HCT116 (cell line): Measurements from ENCODE around the gene GPR31. TPM values are rescaled to one million over a fixed set of nuclear protein-coding genes. Genes with fewer than 3 reads are reported as not detected.

Experiments
- ATAC-seq: fragments of 200-7000 bp; cut with Tn5 transposase; 2 replicates; pipeline ENCODE4 v1.9.1; 2020; ENCODE audit warnings: mild to moderate bottlenecking, moderate library complexity
- BruUV-seq: library from RNA; stranded (reverse); fragments of 400-500 nt; replicated peaks from 2 replicates; lab custom pipeline; 2021; lab: Mats Ljungman, UMichigan
- CTCF ChIA-PET: fragments of 300-600 bp; sonication (Branson Sonifier 250); formaldehyde crosslinking; loops from one replicate; lab custom pipeline; 2021; ENCODE audit warnings: antibody characterized with exemption; lab: Charles Lee
- POLR2A ChIA-PET: fragments of 300-600, 350-600 bp; sonication (Branson Sonifier 250); formaldehyde crosslinking; loops from one replicate; lab custom pipeline; 2021; ENCODE audit warnings: antibody characterized with exemption; lab: Charles Lee
- RAD21 ChIA-PET, 2 experiments: fragments of 300-600 bp; sonication (Branson Sonifier 250); formaldehyde crosslinking; loops; one replicate each; lab custom pipeline; 2023; ENCODE audit warnings: low total read pairs in 2 of 2; ENCODE audit not compliant: uncharacterized antibody in 2 of 2, unreplicated experiment in 2 of 2, low non-redundant PET in 1 of 2; lab: Charles Lee
- DNase-seq: peaks from one replicate; pipeline ENCODE4 v3.0.0-alpha.2; 2010; ENCODE audit warnings: low read depth, low spot score
- H2AFZ ChIP-seq: fragments of 200-600 bp; shearing (Covaris generic), sonication (generic); 2 replicates; pipeline ENCODE4 v1.6.1; 2017; ENCODE audit warnings: low read depth, mixed run types, mixed read lengths, antibody characterized with exemption, low read length; ENCODE audit not compliant: poor library complexity, severe bottlenecking
- H3K27ac ChIP-seq: 2 replicates; pipeline ENCODE4 v1.5.1; 2012; ENCODE audit warnings: low read depth, low read length
- H3K27me3 ChIP-seq: fragments of 200-600 bp; sonication (generic); 2 replicates; pipeline ENCODE4 v1.6.1; 2016; ENCODE audit warnings: mixed run types, low read length, mixed read lengths; ENCODE audit not compliant: insufficient read depth
- H3K36me3 ChIP-seq, 2 experiments: fragments of 200-500 bp in 1 of 2; fragments of 200-600 bp in 1 of 2; sonication (Bioruptor generic) in 1 of 2; sonication (generic) in 1 of 2; 2 replicates each; pipeline versions ENCODE4 v1.5.1 to v1.6.1; 2014 to 2016; ENCODE audit warnings: low read length in 2 of 2, inconsistent platforms in 1 of 2, mixed read lengths in 1 of 2, mixed run types in 1 of 2; ENCODE audit not compliant: insufficient read depth in 2 of 2, control insufficient read depth in 1 of 2
- H3K4me1 ChIP-seq, 2 experiments: fragments of 200-600 bp in 1 of 2; sonication (generic) in 1 of 2; 2 replicates each; pipeline versions ENCODE4 v1.5.1 to v1.6.1; 2012 to 2017; ENCODE audit warnings: low read length in 2 of 2, inconsistent platforms in 1 of 2, mild to moderate bottlenecking in 1 of 2, mixed read lengths in 1 of 2, mixed run types in 1 of 2, moderate library complexity in 1 of 2; ENCODE audit not compliant: insufficient read depth in 2 of 2, control insufficient read depth in 1 of 2
- H3K4me2 ChIP-seq: fragments of 200-600 bp; sonication (generic); 2 replicates; pipeline ENCODE4 v1.6.1; 2017; ENCODE audit warnings: mixed run types, low read length, mixed read lengths
- H3K4me3 ChIP-seq, 2 experiments: fragments of 200-600 bp in 1 of 2; sonication (generic) in 1 of 2; replicated peaks in 1 of 2; 2 replicates each; pipeline ENCODE4 v1.5.1; 2011 to 2016; ENCODE audit warnings: low read length in 2 of 2, control low read depth in 1 of 2, low read depth in 1 of 2, mild to moderate bottlenecking in 1 of 2, mixed read lengths in 1 of 2, mixed run types in 1 of 2
- H3K79me2 ChIP-seq: fragments of 200-600 bp; sonication (generic); 2 replicates; pipeline ENCODE4 v1.6.1; 2017; ENCODE audit warnings: mild to moderate bottlenecking, mixed run types, low read length, moderate library complexity, mixed read lengths; ENCODE audit not compliant: insufficient read depth
- H3K9ac ChIP-seq: fragments of 200-600 bp; sonication (generic); 2 replicates; pipeline ENCODE4 v1.6.1; 2016; ENCODE audit warnings: low read length, mixed read lengths
- H3K9me2 ChIP-seq: fragments of 200-600 bp; sonication (generic), shearing (Covaris generic); 2 replicates; pipeline ENCODE4 v1.6.1; 2017; ENCODE audit warnings: mixed run types, mild to moderate bottlenecking, moderate library complexity; ENCODE audit not compliant: insufficient read depth
- H3K9me3 ChIP-seq, 2 experiments: fragments of 200-500 bp in 1 of 2; fragments of 200-600 bp in 1 of 2; sonication (Bioruptor generic) in 1 of 2; sonication (generic) in 1 of 2; 2 replicates each; pipeline ENCODE4 v1.6.1; 2014 to 2017; ENCODE audit warnings: low read length in 2 of 2, mixed read lengths in 2 of 2, inconsistent platforms in 1 of 2, low read depth in 1 of 2, mild to moderate bottlenecking in 1 of 2, mixed run types in 1 of 2, moderate library complexity in 1 of 2; ENCODE audit not compliant: control insufficient read depth in 1 of 2, insufficient read depth in 1 of 2
- H4K20me1 ChIP-seq: fragments of 200-600 bp; sonication (generic), shearing (Covaris generic); 2 replicates; pipeline ENCODE4 v1.6.1; 2017; ENCODE audit warnings: mixed run types, mild to moderate bottlenecking, moderate library complexity; ENCODE audit not compliant: insufficient read depth
- ATF3 ChIP-seq: IDR thresholded peaks from 2 replicates; pipeline ENCODE4 v1.6.1; 2012
- CEBPB ChIP-seq: IDR thresholded peaks from 2 replicates; pipeline ENCODE4 v1.6.1; 2012; ENCODE audit warnings: low read depth
- EGR1 ChIP-seq: IDR thresholded peaks from 2 replicates; pipeline ENCODE4 v1.6.1; 2012; ENCODE audit warnings: low read depth
- ELF1 ChIP-seq: IDR thresholded peaks from 2 replicates; pipeline ENCODE4 v1.6.1; 2012; ENCODE audit warnings: low read depth, borderline replicate concordance
- EZH2 ChIP-seq: fragments of 200-600 bp; sonication (generic); IDR thresholded peaks from 2 replicates; pipeline ENCODE4 v1.6.1; 2017; ENCODE audit warnings: antibody characterized with exemption, mixed run types
- EZH2phosphoT487 ChIP-seq: fragments of 200-600 bp; IDR thresholded peaks from 2 replicates; pipeline ENCODE4 v1.6.1; 2018; ENCODE audit warnings: antibody characterized with exemption, borderline replicate concordance
- FOSL1 ChIP-seq: IDR thresholded peaks from 2 replicates; pipeline ENCODE4 v1.6.1; 2012; ENCODE audit warnings: low read depth
- JUND ChIP-seq: IDR thresholded peaks from 2 replicates; pipeline ENCODE4 v1.6.1; 2012
- POLR2AphosphoS5 ChIP-seq: IDR thresholded peaks from 2 replicates; pipeline ENCODE4 v1.6.1; 2011; ENCODE audit warnings: mild to moderate bottlenecking, low read depth, low read length, moderate library complexity
- RAD21 ChIP-seq: IDR thresholded peaks from 2 replicates; pipeline ENCODE4 v1.6.1; 2012; ENCODE audit warnings: low read depth, mild to moderate bottlenecking
- SIN3A ChIP-seq: IDR thresholded peaks from 2 replicates; pipeline ENCODE4 v1.6.1; 2012; ENCODE audit warnings: low read depth
- SRF ChIP-seq: IDR thresholded peaks from 2 replicates; pipeline ENCODE4 v1.6.1; 2012; ENCODE audit warnings: low read depth
- TCF7L2 ChIP-seq: IDR thresholded peaks from 2 replicates; pipeline ENCODE4 v1.7.0; 2011; ENCODE audit warnings: borderline replicate concordance, inconsistent platforms; ENCODE audit not compliant: insufficient read depth, insufficient read length; ENCODE audit errors: extremely low read depth
- YY1 ChIP-seq: IDR thresholded peaks from 2 replicates; pipeline ENCODE4 v1.6.1; 2011; ENCODE audit warnings: low read length, low read depth, moderate library complexity, mild to moderate bottlenecking; ENCODE audit not compliant: insufficient replicate concordance; ENCODE audit errors: extremely low read depth
- ZNF274 ChIP-seq: fragments of 200-500 bp; sonication (Bioruptor generic); IDR thresholded peaks from 2 replicates; pipeline ENCODE4 v1.6.1; 2014; ENCODE audit warnings: mild to moderate bottlenecking, low read depth, low read length, inconsistent platforms
- intact Hi-C: fragments of 100-400 bp; cut with micrococcal nuclease; formaldehyde crosslinking; loops from 2 replicates; pipeline ENCODE4 v1.10.0; 2022
- total RNA-seq: library from RNA; stranded (reverse); gene quantifications from one replicate; pipeline ENCODE4 v1.2.1, GENCODE V29; 2021; ENCODE audit not compliant: unreplicated experiment
- TF ChIP-seq, protein P1 (sequence below): IDR thresholded peaks from 2 replicates; pipeline ENCODE4 v1.6.1; 2012

Gene GPR31
- total RNA-seq, 1 experiment from 2014 or later: not detected

DNA sequence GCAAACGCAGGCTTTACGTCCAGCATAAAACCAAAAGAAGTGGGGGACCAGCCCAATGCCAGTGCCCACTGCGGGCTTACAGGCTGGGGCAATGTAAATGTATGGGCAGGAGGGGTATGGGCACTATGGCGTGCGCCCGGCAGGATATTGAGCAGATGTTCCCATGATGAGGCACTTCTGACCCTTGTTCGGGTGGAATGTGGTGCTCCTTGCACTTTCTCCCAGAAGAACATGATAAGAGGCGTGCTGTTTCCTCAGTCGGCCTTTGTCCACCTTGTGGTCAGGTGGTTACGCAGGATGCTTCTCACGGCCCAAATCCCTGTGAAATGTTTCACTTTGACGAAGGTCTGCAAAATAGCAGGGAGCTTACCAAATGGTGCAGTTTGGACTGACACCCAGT is 4.8 kb upstream of the GPR31 start (continued):
- no peak for TF ChIP-seq YY1
- TF ChIP-seq SIN3A: no peak

- no peak overlapping the region for H3K9ac ChIP-seq
- TF ChIP-seq, protein P1, sequence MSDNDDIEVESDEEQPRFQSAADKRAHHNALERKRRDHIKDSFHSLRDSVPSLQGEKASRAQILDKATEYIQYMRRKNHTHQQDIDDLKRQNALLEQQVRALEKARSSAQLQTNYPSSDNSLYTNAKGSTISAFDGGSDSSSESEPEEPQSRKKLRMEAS: no peak
- no peak for TF ChIP-seq FOSL1
- no peak for TF ChIP-seq SRF
- TF ChIP-seq EZH2phosphoT487: no peak
- H3K4me1 ChIP-seq: no peaks in the 10 kb centered on the region
- H3K9me3 ChIP-seq: no peaks in the 10 kb centered on the region
- H3K9me2 ChIP-seq: no peaks in the 10 kb centered on the region
- ChIA-PET CTCF (no interaction called here), RAD21 (no interaction called here), POLR2A (no interaction called here)
- H3K4me2 ChIP-seq: no peak overlapping the region
- intact Hi-C loops: no loop called here
- H3K79me2 ChIP-seq: no peaks in the 10 kb centered on the region
- DNase-seq (no peak), ATAC-seq (no peak)
- H3K27ac ChIP-seq: no peak overlapping the region
- peaks cover 27% of the 10 kb centered on the region for H3K27me3 ChIP-seq
- no peak overlapping the region for H3K4me3 ChIP-seq
- H2AFZ ChIP-seq: no peak overlapping the region
- H3K36me3 ChIP-seq: no peaks in the 10 kb centered on the region
- H4K20me1 ChIP-seq: no peaks in the 10 kb centered on the region
- BruUV-seq: no TSS peak
These were observed 4.2 kb upstream of the GPR31 start for GRCh38 chr6:167161851-167162467.

DNA sequence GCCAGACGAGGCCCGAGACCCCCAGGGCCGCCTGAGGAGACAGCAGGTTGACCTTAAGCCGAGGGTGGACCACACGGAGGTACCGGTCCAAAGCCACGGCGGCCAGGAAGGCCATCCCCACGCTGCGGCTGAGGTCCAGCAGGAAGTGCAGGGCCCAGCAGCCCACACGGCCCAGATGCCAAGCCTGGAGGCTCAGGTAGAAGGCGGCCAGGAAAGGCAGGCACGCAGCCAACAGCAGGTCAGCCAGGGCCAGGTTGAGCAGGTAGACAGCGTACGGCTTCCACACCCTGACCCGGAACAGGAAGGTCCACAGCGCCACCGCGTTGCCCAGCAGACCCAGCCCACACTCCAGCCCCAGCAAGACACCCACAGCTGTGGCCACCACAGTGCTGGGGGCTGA is 366 bp downstream of the GPR31 start:
- Histone ChIP-seq H4K20me1 (no peaks in the 10 kb centered on the region), H3K27ac (no peak overlapping the region), H2AFZ (no peak overlapping the region), H3K36me3 (no peaks in the 10 kb centered on the region), H3K4me1 (no peaks in the 10 kb centered on the region), H3K9me2 (no peaks in the 10 kb centered on the region), H3K4me2 (no peak overlapping the region), H3K79me2 (no peaks in the 10 kb centered on the region), H3K4me3 (no peak overlapping the region), H3K9ac (no peak overlapping the region), H3K9me3 (no peaks in the 10 kb centered on the region), H3K27me3 (peaks cover 30% of the 10 kb centered on the region)
- BruUV-seq: no TSS peak
- intact Hi-C loops: no loop called here
- ChIA-PET POLR2A (no interaction called here), RAD21 (no interaction called here), CTCF (no interaction called here)
- DNase-seq (no peak), ATAC-seq (no peak)
- no peak for TF ChIP-seq ATF3
- no peak for TF ChIP-seq RAD21
- TF ChIP-seq CEBPB: no peak
- no peak for TF ChIP-seq JUND
- no peak for TF ChIP-seq FOSL1
- TF ChIP-seq ZNF274: no peak
- TF ChIP-seq, protein P1: no peak
- TF ChIP-seq EZH2: no peak
- no peak for TF ChIP-seq POLR2AphosphoS5
- no peak for TF ChIP-seq TCF7L2
- no peak for TF ChIP-seq ELF1
- TF ChIP-seq EGR1: no peak
- TF ChIP-seq EZH2phosphoT487: no peak
